ENCODE results near the gene WDFY4.

WDFY4 gene

GRCh38 chr10:48768144-48768766, 83.6 kb downstream of the WDFY4 start:
- DNase-seq: no peak
- no peaks in the 10 kb centered on the region for H3K36me3 ChIP-seq
- TF ChIP-seq CTCF (IDR thresholded peaks at IDR 0.05; ENCODE audit: low read depth, low read length): no peak
- H3K4me3 ChIP-seq (ENCODE audit: low read depth, low read length): no peak overlapping the region
- no peaks in the 10 kb centered on the region for H3K9me3 ChIP-seq (ENCODE audit: severe bottlenecking)
- peaks cover 17% of the 10 kb centered on the region for H3K27me3 ChIP-seq (ENCODE audit: insufficient read depth, low read depth, severe bottlenecking)
- no peak overlapping the region for H3K27ac ChIP-seq

GRCh38 chr10:48768926-48769325, 84.3 kb downstream of the WDFY4 start:
- Histone ChIP-seq H3K36me3 (no peaks in the 10 kb centered on the region), H3K27me3 (ENCODE audit: insufficient read depth, low read depth, severe bottlenecking) (peaks cover 17% of the 10 kb centered on the region), H3K9me3 (ENCODE audit: severe bottlenecking) (no peaks in the 10 kb centered on the region), H3K4me3 (ENCODE audit: low read depth, low read length) (no peak overlapping the region), H3K27ac (no peak overlapping the region)
- DNase-seq: no peak
- TF ChIP-seq CTCF (IDR thresholded peaks at IDR 0.05; ENCODE audit: low read depth, low read length): no peak

GRCh38 chr10:48769706-48770435, 85.2 kb downstream of the WDFY4 start:
- Histone ChIP-seq H3K27me3 (ENCODE audit: insufficient read depth, low read depth, severe bottlenecking) (peaks cover 17% of the 10 kb centered on the region), H3K36me3 (no peaks in the 10 kb centered on the region), H3K4me3 (ENCODE audit: low read depth, low read length) (no peak overlapping the region), H3K27ac (no peak overlapping the region), H3K9me3 (ENCODE audit: severe bottlenecking) (no peaks in the 10 kb centered on the region)
- DNase-seq: no peak
- TF ChIP-seq CTCF (IDR thresholded peaks at IDR 0.05; ENCODE audit: low read depth, low read length): no peak

GRCh38 chr10:48770561-48771089, 86.0 kb downstream of the WDFY4 start:
- Histone ChIP-seq H3K36me3 (no peaks in the 10 kb centered on the region), H3K9me3 (ENCODE audit: severe bottlenecking) (no peaks in the 10 kb centered on the region), H3K27ac (no peak overlapping the region), H3K27me3 (ENCODE audit: insufficient read depth, low read depth, severe bottlenecking) (peaks cover 17% of the 10 kb centered on the region), H3K4me3 (ENCODE audit: low read depth, low read length) (no peak overlapping the region)
- no peak for TF ChIP-seq CTCF (IDR thresholded peaks at IDR 0.05; ENCODE audit: low read depth, low read length)
- DNase-seq: no peak

- Histone ChIP-seq H3K36me3 (no peaks in the 10 kb centered on the region), H3K9me3 (ENCODE audit: severe bottlenecking) (no peaks in the 10 kb centered on the region), H3K4me3 (ENCODE audit: low read depth, low read length) (no peak overlapping the region), H3K27me3 (ENCODE audit: insufficient read depth, low read depth, severe bottlenecking) (peaks cover 20% of the 10 kb centered on the region), H3K27ac (no peak overlapping the region)
- no peak for TF ChIP-seq CTCF (IDR thresholded peaks at IDR 0.05; ENCODE audit: low read depth, low read length)
- DNase-seq: no peak
These were observed 86.6 kb downstream of the WDFY4 start for GRCh38 chr10:48771234-48771633.
